ENCODE measurements around the gene NLGN2. TPM values are rescaled to one million over a fixed set of nuclear protein-coding genes. Genes with fewer than 3 reads are reported as not detected.
"Not testable (repeated sequence)": the region's sequence is repeated elsewhere in the genome, so short reads cannot be mapped to it uniquely, and the experiment has no call there.

NLGN2 gene
- total RNA-seq (10 to 100 TPM in 2 of 4 donors, 1 to 10 TPM in 2; 6.8 to 18.8 (median 10.4) TPM), polyA plus RNA-seq (1 to 10 TPM in 1 of 3 donors, under 1 TPM in 2; 0.60 to 8.9 (median 0.69) TPM)

- intact Hi-C loops (cut with DNase I), result loop anchor here (10.0 kb wide), 1 partner anchor 763 kb away; the partner anchor contains the start of genes KIAA0753 and TXNDC17
- Histone ChIP-seq H3K9me3 (no peaks in the 10 kb centered on the region), H3K36me3 (peaks cover 0 to 28% (median 7%) of the 10 kb centered on the region in 4 donors), H3K27ac (no peak within 1 kb of the TSS), H3K27me3 (no peaks in the 10 kb centered on the region), H3K4me1 (peaks cover 0 to 33% (median 26%) of the 10 kb centered on the region in 4 donors), H3K4me3 (no peak within 1 kb of the TSS)
- DNase-seq, result no peak
- no peak for TF ChIP-seq POLR2A (IDR thresholded peaks at IDR 0.05)
- no peak for TF ChIP-seq POLR2AphosphoS5 (IDR thresholded peaks at IDR 0.05)
- TF ChIP-seq EP300 (IDR thresholded peaks at IDR 0.05), result no peak
- no peak for TF ChIP-seq CTCF (IDR thresholded peaks at IDR 0.05)
- WGBS, 2 donors, result 32 to 44% methylated on average over 11 to 12 of the region's 12 CpGs
These were observed at the start of gene NLGN2 for GRCh38 chr17:7407485-7408251. Gene NLGN2 (plus strand): TSS chr17:7407845. CDS start chr17:7408256, 411 bp downstream.

- 63 to 82% methylated on average over 3 of the region's 3 CpGs for WGBS, 2 donors
- no peak for DNase-seq
- Histone ChIP-seq H3K9me3 (no peaks in the 10 kb centered on the region), H3K4me1 (no peaks in the 10 kb centered on the region), H3K27me3 (no peaks in the 10 kb centered on the region), H3K36me3 (no peaks in the 10 kb centered on the region), H3K27ac (no peak overlapping the region), H3K4me3 (no peak overlapping the region)
- intact Hi-C loops (cut with DNase I), result no loop called here
- TF ChIP-seq CTCF (IDR thresholded peaks at IDR 0.05), result no peak
- no peak for TF ChIP-seq POLR2A (IDR thresholded peaks at IDR 0.05)
- no peak for TF ChIP-seq EP300 (IDR thresholded peaks at IDR 0.05)
- TF ChIP-seq POLR2AphosphoS5 (IDR thresholded peaks at IDR 0.05), result no peak
These were observed 45.7 kb upstream of the NLGN2 start for GRCh38 chr17:7361906-7362305.

GRCh38 chr17:7363311-7363710 is 44.3 kb upstream of the NLGN2 start:
- TF ChIP-seq POLR2AphosphoS5 (IDR thresholded peaks at IDR 0.05) (no peak), POLR2A (IDR thresholded peaks at IDR 0.05) (no peak), EP300 (IDR thresholded peaks at IDR 0.05) (no peak)
- H3K36me3 ChIP-seq, result no peaks in the 10 kb centered on the region
- no peak overlapping the region for H3K27ac ChIP-seq
- intact Hi-C loops (cut with DNase I), result no loop called here
- no peaks in the 10 kb centered on the region for H3K27me3 ChIP-seq
- DNase-seq, result no peak
- no peaks in the 10 kb centered on the region for H3K4me1 ChIP-seq
- H3K9me3 ChIP-seq, result no peaks in the 10 kb centered on the region
- 91 to 93% methylated on average over 6 of the region's 6 CpGs for WGBS, 2 donors
- no peak overlapping the region for H3K4me3 ChIP-seq

- H3K27me3 ChIP-seq; H3K36me3 ChIP-seq; H3K4me3 ChIP-seq; intact Hi-C loops (cut with DNase I); H3K9me3 ChIP-seq; H3K27ac ChIP-seq; DNase-seq; H3K4me1 ChIP-seq: not testable (repeated sequence)
- 92% methylated on average over 6 of the region's 7 CpGs for WGBS, 2 donors
These were observed 41.7 kb upstream of the NLGN2 start for GRCh38 chr17:7365963-7366362.

GRCh38 chr17:7367083-7367482 is 40.6 kb upstream of the NLGN2 start:
- no peaks in the 10 kb centered on the region for H3K9me3 ChIP-seq
- H3K36me3 ChIP-seq, result no peaks in the 10 kb centered on the region
- no peaks in the 10 kb centered on the region for H3K4me1 ChIP-seq
- no peak overlapping the region for H3K27ac ChIP-seq
- no peak for DNase-seq
- no peaks in the 10 kb centered on the region for H3K27me3 ChIP-seq
- H3K4me3 ChIP-seq, result no peak overlapping the region
- intact Hi-C loops (cut with DNase I), result no loop called here
- WGBS, 2 donors, result 86 to 87% methylated on average over 8 of the region's 8 CpGs
- TF ChIP-seq EP300 (IDR thresholded peaks at IDR 0.05) (no peak), POLR2AphosphoS5 (IDR thresholded peaks at IDR 0.05) (no peak), POLR2A (IDR thresholded peaks at IDR 0.05) (no peak), CTCF (IDR thresholded peaks at IDR 0.05) (no peak)

Measured in sigmoid colon (tissue), 7 donors.